CD14-positive monocyte (primary cell): ENCODE data around the gene OSTF1. TPM values are rescaled to one million over a fixed set of nuclear protein-coding genes. Genes with fewer than 3 reads are reported as not detected.
A peak's percentile ranks its signal among the peaks of the same experiment; 100 is the strongest.

Experiments
- DNase-seq, 3 donors: peaks; one replicate each; pipeline ENCODE4 v3.0.0-alpha.2; 2011 to 2022
- H2AFZ ChIP-seq: 2 replicates; pipeline ENCODE4 v1.6.0; 2012; ENCODE audit warnings: mild to moderate bottlenecking, low read depth, low read length, inconsistent platforms; ENCODE audit not compliant: insufficient read depth, poor library complexity, severe bottlenecking
- H3K27ac ChIP-seq, 2 donors: 1 replicate in 1 of 2; 2 replicates in 1 of 2; pipeline ENCODE4 v1.5.1; 2012 to 2013; ENCODE audit warnings: low read length in 2 of 2, control low read depth in 1 of 2, inconsistent platforms in 1 of 2, low read depth in 1 of 2, mild to moderate bottlenecking in 1 of 2
- H3K27me3 ChIP-seq, 2 donors: one replicate each; pipeline versions ENCODE4 v1.6.0 to v1.6.1; 2011 to 2013; ENCODE audit warnings: low read length in 2 of 2; ENCODE audit not compliant: control insufficient read depth in 2 of 2, insufficient read depth in 2 of 2
- H3K36me3 ChIP-seq, 2 donors: replicated peaks in 1 of 2; 1 replicate in 1 of 2; 2 replicates in 1 of 2; pipeline versions ENCODE4 v1.5.1 to v1.6.1; 2012 to 2013; ENCODE audit warnings: low read length in 2 of 2, control low read depth in 1 of 2, inconsistent platforms in 1 of 2, mild to moderate bottlenecking in 1 of 2; ENCODE audit not compliant: insufficient read depth in 2 of 2, control insufficient read depth in 1 of 2
- H3K4me1 ChIP-seq, 2 donors: 1 replicate in 1 of 2; 2 replicates in 1 of 2; pipeline versions ENCODE4 v1.5.1 to v1.6.1; 2012 to 2013; ENCODE audit warnings: low read length in 2 of 2, control low read depth in 1 of 2, inconsistent platforms in 1 of 2, mild to moderate bottlenecking in 1 of 2, moderate library complexity in 1 of 2; ENCODE audit not compliant: insufficient read depth in 2 of 2, control insufficient read depth in 1 of 2
- H3K4me2 ChIP-seq: replicated peaks from 2 replicates; pipeline ENCODE3; 2012; ENCODE audit warnings: low read length, moderate library complexity, mild to moderate bottlenecking; ENCODE audit not compliant: poor library complexity, severe bottlenecking; ENCODE audit errors: extremely low read depth
- H3K4me3 ChIP-seq, 3 experiments: fragments of 200-600 bp in 1 of 3; sonication (generic) in 1 of 3; replicated peaks in 1 of 3; 1 replicate in 2 of 3; 2 replicates in 1 of 3; pipeline ENCODE4 v1.5.1; 2011 to 2013; ENCODE audit warnings: low read length in 3 of 3, mild to moderate bottlenecking in 3 of 3, control low read depth in 2 of 3, low read depth in 2 of 3, inconsistent platforms in 1 of 3, moderate library complexity in 1 of 3
- H3K79me2 ChIP-seq: 2 replicates; pipeline ENCODE4 v1.6.0; 2012; ENCODE audit warnings: mild to moderate bottlenecking, control low read depth, inconsistent platforms, low read length, moderate library complexity; ENCODE audit not compliant: insufficient read depth
- H3K9ac ChIP-seq: 2 replicates; pipeline ENCODE4 v1.6.0; 2017; ENCODE audit warnings: low read length, mild to moderate bottlenecking; ENCODE audit not compliant: insufficient read depth, poor library complexity, severe bottlenecking
- H3K9me3 ChIP-seq, 2 donors: replicated peaks in 1 of 2; 1 replicate in 1 of 2; 2 replicates in 1 of 2; pipeline versions ENCODE4 v1.5.1 to v1.6.1; 2012 to 2013; ENCODE audit warnings: low read length in 2 of 2, control low read depth in 1 of 2; ENCODE audit not compliant: control insufficient read depth in 1 of 2, insufficient read depth in 1 of 2
- H4K20me1 ChIP-seq: 2 replicates; pipeline ENCODE4 v1.6.0; 2012; ENCODE audit warnings: mild to moderate bottlenecking, low read length, control low read depth, moderate library complexity; ENCODE audit not compliant: insufficient read depth
- H3K27ac Mint-ChIP-seq, 7 donors: one replicate each; pipeline ENCODE4 v1.8.0; 2020; ENCODE audit warnings: mild to moderate bottlenecking in 7 of 7, mixed read lengths in 7 of 7, moderate library complexity in 6 of 7, inconsistent platforms in 2 of 7
- H3K27me3 Mint-ChIP-seq, 3 donors: one replicate each; pipeline ENCODE4 v1.8.0; 2021 to 2022; ENCODE audit warnings: low read depth in 3 of 3, mild to moderate bottlenecking in 3 of 3, mixed read lengths in 3 of 3, moderate library complexity in 3 of 3, inconsistent platforms in 1 of 3
- H3K36me3 Mint-ChIP-seq, 2 donors: one replicate each; pipeline ENCODE4 v1.8.0; 2020; ENCODE audit warnings: mixed read lengths in 2 of 2, inconsistent platforms in 1 of 2, mild to moderate bottlenecking in 1 of 2
- H3K4me1 Mint-ChIP-seq: one replicate; pipeline ENCODE4 v1.8.0; 2020; ENCODE audit warnings: mild to moderate bottlenecking, mixed read lengths
- H3K4me3 Mint-ChIP-seq, 2 donors: one replicate each; pipeline ENCODE4 v1.8.0; 2020; ENCODE audit warnings: mild to moderate bottlenecking in 2 of 2, mixed read lengths in 2 of 2, moderate library complexity in 1 of 2
- H3K9me3 Mint-ChIP-seq, 7 donors: one replicate each; pipeline ENCODE4 v1.8.0; 2020 to 2022; ENCODE audit warnings: mixed read lengths in 7 of 7, mild to moderate bottlenecking in 6 of 7, moderate library complexity in 6 of 7, inconsistent platforms in 2 of 7
- CTCF ChIP-seq: fragments of 200-600 bp; IDR thresholded peaks from one replicate; pipeline ENCODE4 v1.8.0; 2022; ENCODE audit warnings: antibody characterized with exemption, mild to moderate bottlenecking
- WGBS: methylation state at CpG from one replicate; pipeline ENCODE4 v1.1.5; 2013; ENCODE audit warnings: missing lambda C conversion rate; ENCODE audit not compliant: insufficient coverage; 5-methylcytosine and 5-hydroxymethylcytosine counted together
- intact Hi-C, 2 donors: fragments of 100-400 bp; cut with micrococcal nuclease; formaldehyde crosslinking; loops; one replicate each; pipeline versions ENCODE4 v1.15.0 to v1.15.1; 2023
- polyA plus RNA-seq, 3 donors: library from polyadenylated mRNA; depleted of rRNA in 1 of 3; unstranded in 2 of 3; stranded (reverse) in 1 of 3; fragments of 300-500 nt in 2 of 3; fragments of >200 nt in 1 of 3; fragmentation: Illumina TruSeq in 2 of 3; gene quantifications; 1 replicate in 2 of 3; 2 replicates in 1 of 3; pipeline ENCODE4 v1.2.3, GENCODE V29; 2012 to 2021

The OSTF1 gene
- polyA plus RNA-seq, 3 donors = 59.8 to 296 (median 240) TPM

- Mint-ChIP-seq H3K27ac (peak overlapping the region in 3 of 7 donors; percentile 55 to 82 (median 69)), H3K4me3 (no peak overlapping the region), H3K4me1 (peaks cover 57% of the 10 kb centered on the region), H3K9me3 (peaks cover 4 to 13% (median 8%) of the 10 kb centered on the region in 7 donors), H3K27me3 (peaks cover 0 to 4% (median 0%) of the 10 kb centered on the region in 3 donors), H3K36me3 (peaks cover 38 to 58% of the 10 kb centered on the region in 2 donors)
- no peaks in the 10 kb centered on the region for H3K9me3 ChIP-seq
- TF ChIP-seq CTCF = no peak
- no CpG with 5 or more reads among the region's 1 CpG for WGBS
- intact Hi-C loops = loop anchor here in 1 of 2 donors (5.0 to 10.0 kb wide), 2 partner anchors 41 to 64 kb away; partner anchors contain the start of genes NMRK1 and OSTF1
- H3K4me2 ChIP-seq = peak overlapping the region; percentile 60
- H3K9ac ChIP-seq = no peak overlapping the region
- no peak for DNase-seq
- H3K4me3 ChIP-seq = peak overlapping the region in 1 of 3 experiments; percentile 20
- H3K79me2 ChIP-seq = peaks cover 19% of the 10 kb centered on the region
- peaks cover 36 to 64% of the 10 kb centered on the region in 2 donors for H3K4me1 ChIP-seq
- H3K27ac ChIP-seq = peak overlapping the region in 1 of 2 donors; percentile 73
- H2AFZ ChIP-seq = no peak overlapping the region
- peaks cover 20 to 50% of the 10 kb centered on the region in 2 donors for H3K36me3 ChIP-seq
- no peaks in the 10 kb centered on the region for H3K27me3 ChIP-seq
- H4K20me1 ChIP-seq = peaks cover 38% of the 10 kb centered on the region
Observed at GRCh38 chr9:75148561-75148960, 60.2 kb downstream of the OSTF1 start.

- Mint-ChIP-seq H3K9me3 (peaks cover 0 to 3% (median 1%) of the 10 kb centered on the region in 7 donors), H3K36me3 (peaks cover 28 to 49% of the 10 kb centered on the region in 2 donors), H3K27me3 (peaks cover 0 to 4% (median 0%) of the 10 kb centered on the region in 3 donors), H3K4me3 (peak overlapping the region; percentile 8 to 58), H3K27ac (peak overlapping the region; percentile 51 to 93 (median 86)), H3K4me1 (peaks cover 54% of the 10 kb centered on the region)
- Histone ChIP-seq H4K20me1 (peaks cover 28% of the 10 kb centered on the region), H3K9ac (no peak overlapping the region), H3K36me3 (peaks cover 9 to 46% of the 10 kb centered on the region in 2 donors), H3K4me2 (peak overlapping the region; percentile 13), H3K79me2 (peaks cover 13% of the 10 kb centered on the region), H3K4me3 (peak overlapping the region in 1 of 3 experiments; percentile 27), H3K4me1 (peaks cover 36 to 64% of the 10 kb centered on the region in 2 donors), H2AFZ (no peak overlapping the region), H3K9me3 (no peaks in the 10 kb centered on the region), H3K27ac (peak overlapping the region in 1 of 2 donors; percentile 68), H3K27me3 (no peaks in the 10 kb centered on the region)
- intact Hi-C loops = loop anchor here in 1 of 2 donors (5.0 to 10.0 kb wide), 2 partner anchors 43 to 65 kb away; partner anchors contain the start of genes NMRK1 and OSTF1
- peak; percentile 20 to 50 (median 25) for DNase-seq
- no peak for TF ChIP-seq CTCF
- WGBS = 0% methylated on average over 3 of the region's 6 CpGs
Observed at GRCh38 chr9:75149841-75150241, 61.5 kb downstream of the OSTF1 start.
